AG09319 (cell line): ENCODE results near the gene TBCEL.
"Not testable (repeated sequence)": the region's sequence is repeated elsewhere in the genome, so short reads cannot be mapped to it uniquely, and the experiment has no call there.

ENCODE experiments used
- DNase-seq: peaks from one replicate; pipeline ENCODE4 v3.0.0-alpha.2; 2010; ENCODE audit warnings: low read depth; ENCODE audit errors: extremely low read depth
- TF ChIP-seq, protein P1 (sequence below): IDR thresholded peaks from 2 replicates; pipeline ENCODE4 v1.5.1; 2011; ENCODE audit warnings: low read depth, mild to moderate bottlenecking, inconsistent platforms, low read length, moderate library complexity

TBCEL gene

DNA sequence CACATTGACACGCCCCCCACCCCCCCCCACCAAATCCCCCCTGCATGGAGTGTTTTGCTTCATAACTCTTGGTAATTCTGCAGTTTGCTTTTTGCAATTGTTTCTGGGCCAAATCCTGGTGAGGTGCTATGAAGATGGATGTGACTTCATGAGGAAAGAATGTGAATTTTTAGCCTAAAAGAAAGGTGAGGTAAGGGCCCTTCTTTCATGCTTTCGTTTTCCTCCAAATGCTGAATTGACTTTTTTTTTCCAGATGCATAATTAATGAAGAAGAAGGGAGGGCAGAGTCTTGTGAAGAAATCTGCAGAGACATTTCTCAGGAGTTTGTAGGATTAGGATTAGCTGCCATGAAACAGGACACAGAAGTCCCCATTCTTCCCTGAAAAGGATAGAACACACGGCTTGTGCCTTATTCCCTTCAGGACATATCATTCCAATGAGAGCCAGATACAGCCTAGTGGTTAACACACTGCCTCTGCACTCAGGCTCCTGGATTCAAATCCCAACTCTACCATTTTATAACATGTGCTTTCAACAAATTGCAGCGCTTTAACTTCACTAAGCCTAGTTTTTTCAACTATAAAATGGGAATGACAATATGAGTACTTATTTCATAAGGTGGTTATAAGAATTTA is 19.6 kb upstream of the TBCEL start:
- TF ChIP-seq, protein P1, sequence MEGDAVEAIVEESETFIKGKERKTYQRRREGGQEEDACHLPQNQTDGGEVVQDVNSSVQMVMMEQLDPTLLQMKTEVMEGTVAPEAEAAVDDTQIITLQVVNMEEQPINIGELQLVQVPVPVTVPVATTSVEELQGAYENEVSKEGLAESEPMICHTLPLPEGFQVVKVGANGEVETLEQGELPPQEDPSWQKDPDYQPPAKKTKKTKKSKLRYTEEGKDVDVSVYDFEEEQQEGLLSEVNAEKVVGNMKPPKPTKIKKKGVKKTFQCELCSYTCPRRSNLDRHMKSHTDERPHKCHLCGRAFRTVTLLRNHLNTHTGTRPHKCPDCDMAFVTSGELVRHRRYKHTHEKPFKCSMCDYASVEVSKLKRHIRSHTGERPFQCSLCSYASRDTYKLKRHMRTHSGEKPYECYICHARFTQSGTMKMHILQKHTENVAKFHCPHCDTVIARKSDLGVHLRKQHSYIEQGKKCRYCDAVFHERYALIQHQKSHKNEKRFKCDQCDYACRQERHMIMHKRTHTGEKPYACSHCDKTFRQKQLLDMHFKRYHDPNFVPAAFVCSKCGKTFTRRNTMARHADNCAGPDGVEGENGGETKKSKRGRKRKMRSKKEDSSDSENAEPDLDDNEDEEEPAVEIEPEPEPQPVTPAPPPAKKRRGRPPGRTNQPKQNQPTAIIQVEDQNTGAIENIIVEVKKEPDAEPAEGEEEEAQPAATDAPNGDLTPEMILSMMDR = no peak
- DNase-seq = no peak

DNA sequence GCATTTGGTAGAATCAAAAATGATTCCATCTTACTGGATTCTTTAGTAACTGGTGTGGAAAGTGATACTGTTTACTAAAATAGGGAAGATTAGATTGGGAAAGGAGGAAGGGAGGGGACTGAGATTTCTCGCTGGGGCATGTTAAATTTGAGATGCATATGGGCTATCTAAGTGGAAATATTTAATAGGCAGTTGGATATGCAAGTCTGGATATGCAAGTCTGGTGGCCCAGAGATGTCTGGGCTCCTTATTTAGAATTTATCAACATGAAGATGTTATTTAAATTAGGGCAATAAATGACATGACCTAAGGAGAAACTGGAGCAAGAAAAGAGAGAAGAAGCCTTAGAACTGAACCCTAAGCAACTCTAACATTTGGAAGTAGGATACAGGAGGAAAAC is 17.0 kb upstream of the TBCEL start:
- TF ChIP-seq, protein P1 = no peak
- no peak for DNase-seq

DNA sequence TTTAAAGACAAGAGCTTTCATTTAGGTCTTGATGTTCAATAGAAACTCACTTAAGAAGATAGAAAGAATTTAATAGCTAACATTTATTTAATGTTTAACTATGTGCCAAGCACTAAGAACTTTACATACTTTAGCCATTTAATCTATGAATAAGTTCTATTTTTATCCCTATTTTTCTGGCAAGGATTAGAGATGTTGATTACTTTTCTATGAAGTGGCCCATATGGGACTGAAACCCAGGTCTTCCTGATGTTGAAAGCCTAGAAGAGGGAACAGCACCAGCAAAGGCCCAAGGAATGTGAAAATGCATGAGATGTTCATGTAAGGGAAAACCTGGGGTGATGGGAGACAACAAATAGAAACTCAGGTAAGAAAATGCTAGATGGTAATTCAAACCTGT is 15.4 kb upstream of the TBCEL start:
- TF ChIP-seq, protein P1 = no peak
- DNase-seq = no peak

DNA sequence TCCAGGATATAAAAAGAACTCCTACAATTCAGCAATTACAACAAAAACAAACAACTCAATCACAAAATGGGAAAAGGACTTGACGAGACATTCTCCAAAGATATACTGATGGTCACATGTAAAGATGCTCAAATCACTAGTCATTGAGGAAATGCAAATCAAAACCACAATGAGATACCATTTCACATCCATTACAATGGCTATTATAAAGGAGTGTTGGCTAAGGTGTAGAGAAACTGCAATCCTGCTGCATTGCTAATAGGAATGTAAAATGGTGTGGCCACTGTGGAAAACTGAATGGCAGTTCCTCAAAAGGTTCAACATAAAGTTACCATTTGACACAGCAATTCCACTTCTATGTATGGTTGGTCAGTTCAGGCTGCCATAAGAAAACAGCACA is 11.8 kb upstream of the TBCEL start:
- DNase-seq = no peak
- TF ChIP-seq, protein P1 = no peak

DNA sequence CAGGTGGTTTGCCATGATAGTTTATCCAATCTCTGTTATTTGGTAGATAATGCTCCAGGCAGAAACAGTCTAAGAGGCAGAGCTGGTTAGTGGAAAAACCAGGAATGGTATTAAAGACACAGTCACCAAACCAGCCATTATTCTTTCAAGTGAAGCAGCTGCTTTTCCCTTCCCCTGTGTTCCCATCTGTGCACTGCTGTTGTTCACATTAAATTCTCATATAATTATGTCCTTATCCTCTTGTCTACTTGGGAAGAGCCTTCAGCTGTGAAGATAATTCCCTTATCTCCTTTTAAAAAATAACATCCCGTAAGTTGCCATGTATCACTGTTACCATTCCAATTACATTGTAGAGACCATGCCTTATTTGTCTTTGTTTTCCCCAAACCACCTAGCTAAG is 5.2 kb upstream of the TBCEL start:
- TF ChIP-seq, protein P1 = no peak
- DNase-seq = no peak

DNA sequence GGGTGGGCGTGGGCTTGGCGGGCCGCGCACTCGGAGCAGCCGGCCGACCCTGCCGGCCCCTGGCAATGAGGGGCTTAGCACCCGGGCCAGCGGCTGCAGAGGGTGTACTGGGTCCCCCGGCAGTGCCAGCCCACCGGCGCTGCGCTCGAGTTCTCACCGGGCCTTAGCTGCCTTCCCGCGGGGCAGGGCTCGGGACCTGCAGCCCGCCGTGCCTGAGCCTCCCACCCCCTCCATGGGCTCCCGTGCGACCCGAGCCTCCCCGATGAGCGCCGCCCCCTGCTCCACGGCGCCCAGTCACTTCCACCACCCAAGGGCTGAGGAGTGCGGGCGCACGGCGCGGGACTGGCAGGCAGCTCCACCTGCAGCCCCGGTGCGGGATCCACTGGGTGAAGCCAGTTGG is 2.2 kb upstream of the TBCEL start:
- DNase-seq = not testable (repeated sequence)

DNA sequence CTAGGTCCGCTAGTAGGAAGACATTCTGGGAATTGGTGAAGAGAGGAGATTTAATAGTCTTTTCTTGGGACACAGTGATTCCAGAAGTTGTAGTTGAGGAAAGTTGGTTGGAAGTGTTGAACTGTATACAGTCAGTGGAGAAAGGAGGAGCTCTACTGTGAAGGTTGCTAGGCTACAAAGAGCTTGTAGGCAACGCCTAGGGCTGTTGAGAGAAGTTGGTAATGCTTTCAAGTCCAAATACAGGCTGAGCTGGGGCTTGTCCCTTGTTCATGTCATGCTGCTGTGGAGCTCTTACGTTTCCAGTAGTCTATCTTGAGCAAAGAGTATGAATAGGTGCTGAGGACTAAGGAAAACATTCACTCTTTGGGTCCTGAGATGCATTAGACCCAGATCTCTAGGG is 1.1 kb downstream of the TBCEL start:
- TF ChIP-seq, protein P1 = no peak
- no peak for DNase-seq

DNA sequence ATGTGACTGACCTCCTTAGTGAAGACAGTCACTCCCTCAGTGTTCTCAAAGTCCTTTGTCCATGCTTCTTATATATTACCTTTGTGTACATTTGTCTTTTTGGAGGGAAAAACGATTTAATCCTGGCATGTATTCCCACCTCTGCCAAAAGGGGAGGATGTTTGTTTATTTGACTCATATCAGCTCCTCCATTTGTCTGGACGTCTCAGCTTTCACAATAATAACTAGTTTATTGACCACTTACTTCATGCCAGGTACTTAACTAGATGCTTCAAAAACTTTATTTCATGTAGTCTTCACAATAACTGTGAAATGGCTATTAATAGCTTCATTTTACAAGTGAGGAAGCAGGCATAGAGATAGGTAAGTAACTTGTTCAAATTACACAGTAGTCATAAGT is 5.3 kb downstream of the TBCEL start:
- DNase-seq = no peak

More for the DNA sequence above, 5.3 kb downstream of the TBCEL start:
- TF ChIP-seq, protein P1 = no peak
